HEK293 (cell line): Measurements from ENCODE around the gene TM9SF1.

Source experiments
- BCL11B ChIP-seq: fragments of 450-650 bp; formaldehyde crosslinking; IDR thresholded peaks from 2 replicates; pipeline ENCODE4 v1.5.1; 2016; ENCODE audit warnings: low read depth, missing biosample characterization, missing genetic modification characterization
- EGR2 ChIP-seq: fragments of 450-650 bp; formaldehyde crosslinking; IDR thresholded peaks from 2 replicates; pipeline ENCODE4 v1.5.1; 2016; ENCODE audit warnings: low read depth, missing biosample characterization, missing genetic modification characterization
- FEZF1 ChIP-seq: fragments of 450-650 bp; formaldehyde crosslinking; IDR thresholded peaks from 2 replicates; pipeline ENCODE4 v1.5.1; 2016; ENCODE audit warnings: missing biosample characterization, missing genetic modification characterization
- HIC1 ChIP-seq: fragments of 450-650 bp; formaldehyde crosslinking; IDR thresholded peaks from 2 replicates; pipeline ENCODE4 v1.5.1; 2016; ENCODE audit warnings: missing biosample characterization, missing genetic modification characterization
- MYNN ChIP-seq: fragments of 450-650 bp; formaldehyde crosslinking; IDR thresholded peaks from 2 replicates; pipeline ENCODE4 v1.5.1; 2016; ENCODE audit warnings: missing biosample characterization, missing genetic modification characterization, borderline replicate concordance
- PATZ1 ChIP-seq: fragments of 450-650 bp; formaldehyde crosslinking; IDR thresholded peaks from 2 replicates; pipeline ENCODE4 v1.5.1; 2016; ENCODE audit warnings: missing biosample characterization, missing genetic modification characterization
- SP3 ChIP-seq: fragments of 450-650 bp; formaldehyde crosslinking; IDR thresholded peaks from 2 replicates; pipeline ENCODE4 v1.5.1; 2016; ENCODE audit warnings: missing biosample characterization, missing genetic modification characterization
- YY1 ChIP-seq: fragments of 450-650 bp; formaldehyde crosslinking; IDR thresholded peaks from 2 replicates; pipeline ENCODE4 v1.5.1; 2018; ENCODE audit warnings: missing biosample characterization, missing genetic modification characterization
- ZBTB17 ChIP-seq: fragments of 450-650 bp; formaldehyde crosslinking; IDR thresholded peaks from 2 replicates; pipeline ENCODE4 v1.5.1; 2016; ENCODE audit warnings: missing biosample characterization, missing genetic modification characterization
- ZEB2 ChIP-seq: fragments of 450-650 bp; formaldehyde crosslinking; IDR thresholded peaks from 2 replicates; pipeline ENCODE4 v1.5.1; 2016; ENCODE audit warnings: missing biosample characterization, missing genetic modification characterization
- ZNF132 ChIP-seq: fragments of 450-650 bp; formaldehyde crosslinking; IDR thresholded peaks from 2 replicates; pipeline ENCODE4 v1.5.1; 2017; ENCODE audit warnings: missing biosample characterization, missing genetic modification characterization, borderline replicate concordance
- ZNF19 ChIP-seq: fragments of 450-650 bp; formaldehyde crosslinking; IDR thresholded peaks from 2 replicates; pipeline ENCODE4; 2016; ENCODE audit warnings: missing biosample characterization, missing genetic modification characterization, low read depth
- ZNF239 ChIP-seq: fragments of 450-650 bp; formaldehyde crosslinking; IDR thresholded peaks from 2 replicates; pipeline ENCODE4 v1.5.1; 2016; ENCODE audit warnings: missing biosample characterization, missing genetic modification characterization
- ZNF280C ChIP-seq: fragments of 450-650 bp; formaldehyde crosslinking; IDR thresholded peaks from 2 replicates; pipeline ENCODE4 v1.5.1; 2016; ENCODE audit warnings: missing biosample characterization, missing genetic modification characterization
- ZNF280D ChIP-seq: fragments of 450-650 bp; formaldehyde crosslinking; IDR thresholded peaks from 2 replicates; pipeline ENCODE4 v1.5.1; 2016; ENCODE audit warnings: missing biosample characterization, missing genetic modification characterization
- ZNF302 ChIP-seq: fragments of 450-650 bp; formaldehyde crosslinking; IDR thresholded peaks from 2 replicates; pipeline ENCODE4 v1.5.1; 2016; ENCODE audit warnings: missing biosample characterization, missing genetic modification characterization, low read depth
- ZNF433 ChIP-seq: fragments of 450-650 bp; formaldehyde crosslinking; IDR thresholded peaks from 2 replicates; pipeline ENCODE4 v1.5.1; 2016; ENCODE audit warnings: missing biosample characterization, missing genetic modification characterization, low read depth
- ZNF521 ChIP-seq: fragments of 450-650 bp; formaldehyde crosslinking; IDR thresholded peaks from 2 replicates; pipeline ENCODE4 v1.5.1; 2017; ENCODE audit warnings: missing biosample characterization, mild to moderate bottlenecking, missing genetic modification characterization
- ZNF596 ChIP-seq: fragments of 450-650 bp; IDR thresholded peaks from 2 replicates; pipeline ENCODE4 v1.5.0; 2018; ENCODE audit warnings: missing biosample characterization, mild to moderate bottlenecking, missing genetic modification characterization, moderate library complexity
- ZNF623 ChIP-seq: fragments of 450-650 bp; formaldehyde crosslinking; IDR thresholded peaks from 2 replicates; pipeline ENCODE4 v1.5.1; 2016; ENCODE audit warnings: missing biosample characterization, missing genetic modification characterization
- ZNF629 ChIP-seq: fragments of 450-650 bp; formaldehyde crosslinking; IDR thresholded peaks from 2 replicates; pipeline ENCODE4 v1.5.1; 2017; ENCODE audit warnings: missing biosample characterization, missing genetic modification characterization
- ZNF670 ChIP-seq: fragments of 450-650 bp; formaldehyde crosslinking; IDR thresholded peaks from 2 replicates; pipeline ENCODE4 v1.5.1; 2016; ENCODE audit warnings: missing biosample characterization, missing genetic modification characterization, low read depth
- ZNF776 ChIP-seq: fragments of 450-650 bp; formaldehyde crosslinking; IDR thresholded peaks from 2 replicates; pipeline ENCODE4 v1.5.0; 2017; ENCODE audit warnings: missing biosample characterization, missing genetic modification characterization, borderline replicate concordance
- ZNF785 ChIP-seq: fragments of 450-650 bp; formaldehyde crosslinking; IDR thresholded peaks from 2 replicates; pipeline ENCODE4 v1.5.1; 2016; ENCODE audit warnings: missing biosample characterization, missing genetic modification characterization
- TF ChIP-seq, protein P1 (sequence below): fragments of 450-650 bp; formaldehyde crosslinking; IDR thresholded peaks from 2 replicates; pipeline ENCODE4 v1.5.1; 2016; ENCODE audit warnings: missing biosample characterization, missing genetic modification characterization
- TF ChIP-seq, protein P2 (sequence below): fragments of 450-650 bp; formaldehyde crosslinking; IDR thresholded peaks from 2 replicates; pipeline ENCODE4 v1.5.0; 2017; ENCODE audit warnings: missing biosample characterization, missing genetic modification characterization, borderline replicate concordance

The TM9SF1 gene

GRCh38 chr14:24195186-24196070, at the start of gene TM9SF1 (continued):
- TF ChIP-seq ZNF19 (tag by site-specific recombination) (no peak), MYNN (tag by site-specific recombination) (no peak), ZNF623 (tag by site-specific recombination) (no peak), ZNF132 (tag by site-specific recombination) (no peak), ZNF629 (tag by site-specific recombination) (peak; percentile 85), ZBTB17 (peak; percentile 98), ZNF433 (no peak), ZNF280C (no peak), YY1 (tag by site-specific recombination) (peak; percentile 49), ZNF776 (tag by site-specific recombination) (no peak), ZNF521 (tag by site-specific recombination) (no peak), ZNF596 (tag by site-specific recombination) (no peak), ZNF670 (tag by site-specific recombination) (no peak), EGR2 (tag by site-specific recombination) (no peak), FEZF1 (tag by site-specific recombination) (no peak; the same call in 1 of the 2 replicates), ZNF239 (tag by site-specific recombination) (no peak), ZNF302 (tag by site-specific recombination) (no peak), SP3 (tag by site-specific recombination) (peak; percentile 78), PATZ1 (tag by site-specific recombination) (peak; percentile 92), BCL11B (tag by site-specific recombination) (no peak), ZNF785 (no peak), ZEB2 (peak; percentile 89), ZNF280D (tag by site-specific recombination) (no peak), HIC1 (tag by site-specific recombination) (no peak)
- TF ChIP-seq, protein P1, sequence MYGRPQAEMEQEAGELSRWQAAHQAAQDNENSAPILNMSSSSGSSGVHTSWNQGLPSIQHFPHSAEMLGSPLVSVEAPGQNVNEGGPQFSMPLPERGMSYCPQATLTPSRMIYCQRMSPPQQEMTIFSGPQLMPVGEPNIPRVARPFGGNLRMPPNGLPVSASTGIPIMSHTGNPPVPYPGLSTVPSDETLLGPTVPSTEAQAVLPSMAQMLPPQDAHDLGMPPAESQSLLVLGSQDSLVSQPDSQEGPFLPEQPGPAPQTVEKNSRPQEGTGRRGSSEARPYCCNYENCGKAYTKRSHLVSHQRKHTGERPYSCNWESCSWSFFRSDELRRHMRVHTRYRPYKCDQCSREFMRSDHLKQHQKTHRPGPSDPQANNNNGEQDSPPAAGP (tag by site-specific recombination): 0 out of 2 replicates have a peak, but pooled peaks have one; percentile 77
- TF ChIP-seq, protein P2, sequence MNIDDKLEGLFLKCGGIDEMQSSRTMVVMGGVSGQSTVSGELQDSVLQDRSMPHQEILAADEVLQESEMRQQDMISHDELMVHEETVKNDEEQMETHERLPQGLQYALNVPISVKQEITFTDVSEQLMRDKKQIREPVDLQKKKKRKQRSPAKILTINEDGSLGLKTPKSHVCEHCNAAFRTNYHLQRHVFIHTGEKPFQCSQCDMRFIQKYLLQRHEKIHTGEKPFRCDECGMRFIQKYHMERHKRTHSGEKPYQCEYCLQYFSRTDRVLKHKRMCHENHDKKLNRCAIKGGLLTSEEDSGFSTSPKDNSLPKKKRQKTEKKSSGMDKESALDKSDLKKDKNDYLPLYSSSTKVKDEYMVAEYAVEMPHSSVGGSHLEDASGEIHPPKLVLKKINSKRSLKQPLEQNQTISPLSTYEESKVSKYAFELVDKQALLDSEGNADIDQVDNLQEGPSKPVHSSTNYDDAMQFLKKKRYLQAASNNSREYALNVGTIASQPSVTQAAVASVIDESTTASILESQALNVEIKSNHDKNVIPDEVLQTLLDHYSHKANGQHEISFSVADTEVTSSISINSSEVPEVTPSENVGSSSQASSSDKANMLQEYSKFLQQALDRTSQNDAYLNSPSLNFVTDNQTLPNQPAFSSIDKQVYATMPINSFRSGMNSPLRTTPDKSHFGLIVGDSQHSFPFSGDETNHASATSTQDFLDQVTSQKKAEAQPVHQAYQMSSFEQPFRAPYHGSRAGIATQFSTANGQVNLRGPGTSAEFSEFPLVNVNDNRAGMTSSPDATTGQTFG (tag by site-specific recombination): no peak; the same call in 1 of the 2 replicates
